Spleen (tissue), 11 donors: Measurements from ENCODE around the gene CAPZA2. TPM values are rescaled to one million over a fixed set of nuclear protein-coding genes. Genes with fewer than 3 reads are reported as not detected.

Experiments used
- DNase-seq: peaks from one replicate; pipeline ENCODE4 v3.0.0-alpha.2; 2020
- H3K27ac ChIP-seq, 8 donors: fragments of 200-600 bp; sonication (generic) in 7 of 8; 1 replicate in 4 of 8; 2 replicates in 4 of 8; pipeline versions ENCODE4 v1.5.0 to v1.8.0; 2016 to 2021; ENCODE audit warnings: inconsistent platforms in 4 of 8, mild to moderate bottlenecking in 4 of 8, moderate library complexity in 1 of 8
- H3K27me3 ChIP-seq, 7 donors: fragments of 200-600 bp; sonication (generic) in 6 of 7; replicated peaks in 1 of 7; 1 replicate in 4 of 7; 2 replicates in 3 of 7; pipeline versions ENCODE4 v1.5.0 to v1.8.0; 2016 to 2021; ENCODE audit warnings: inconsistent platforms in 3 of 7, mild to moderate bottlenecking in 1 of 7
- H3K36me3 ChIP-seq, 6 donors: fragments of 200-600 bp; sonication (generic) in 5 of 6; 1 replicate in 4 of 6; 2 replicates in 2 of 6; pipeline versions ENCODE4 v1.5.0 to v1.8.0; 2016 to 2021; ENCODE audit warnings: inconsistent platforms in 2 of 6
- H3K4me1 ChIP-seq, 6 donors: fragments of 200-600 bp; sonication (generic) in 5 of 6; 1 replicate in 3 of 6; 2 replicates in 3 of 6; pipeline versions ENCODE4 v1.5.0 to v1.8.0; 2016 to 2021; ENCODE audit warnings: inconsistent platforms in 3 of 6
- H3K4me3 ChIP-seq, 8 donors: fragments of 200-600 bp; sonication (generic) in 7 of 8; 1 replicate in 4 of 8; 2 replicates in 4 of 8; pipeline versions ENCODE4 v1.5.0 to v1.8.0; 2016 to 2021; ENCODE audit warnings: inconsistent platforms in 4 of 8, mild to moderate bottlenecking in 4 of 8, moderate library complexity in 2 of 8
- H3K9me3 ChIP-seq, 8 donors: fragments of 200-600 bp; sonication (generic) in 7 of 8; 1 replicate in 4 of 8; 2 replicates in 4 of 8; pipeline versions ENCODE4 v1.5.0 to v1.8.0; 2016 to 2021; ENCODE audit warnings: inconsistent platforms in 4 of 8
- CTCF ChIP-seq, 11 experiments: fragments of 200-600 bp in 7 of 11; fragments of 450-650 bp in 4 of 11; sonication (generic) in 4 of 11; IDR thresholded peaks in 8 of 11; conservative IDR thresholded peaks in 3 of 11; 1 replicate in 7 of 11; 2 replicates in 4 of 11; pipeline versions ENCODE4 v1.4.0 to v1.8.0; 2016 to 2021; ENCODE audit warnings: antibody characterized with exemption in 11 of 11, inconsistent platforms in 4 of 11, mild to moderate bottlenecking in 1 of 11
- POLR2A ChIP-seq, 3 donors: fragments of 450-650 bp; IDR thresholded peaks; one replicate each; pipeline ENCODE4 v1.5.1; 2017; ENCODE audit warnings: antibody characterized with exemption in 3 of 3, mild to moderate bottlenecking in 1 of 3
- POLR2AphosphoS5 ChIP-seq, 3 donors: sonication (generic); formaldehyde crosslinking; IDR thresholded peaks; one replicate each; pipeline ENCODE4 v1.5.1; 2017; ENCODE audit warnings: antibody characterized with exemption in 3 of 3
- WGBS, 5 donors: extraction: QIAGEN DNeasy Blood & Tissue Kit in 3 of 5; methylation state at CpG; one replicate each; pipeline versions ENCODE4 v1.1.5 to v1.1.7; 2013 to 2018; 5-methylcytosine and 5-hydroxymethylcytosine counted together
- intact Hi-C: fragments of 100-400 bp; cut with DNase I; formaldehyde crosslinking; loops from one replicate; pipeline ENCODE4 v1.15.0; 2023; ENCODE audit warnings: low total_unique reads
- polyA plus RNA-seq, 3 donors: library from polyadenylated mRNA; stranded (reverse); fragments of 200-250 nt; gene quantifications; one replicate each; pipeline ENCODE4 v1.2.1, GENCODE V29; 2013
- total RNA-seq, 7 donors: library from RNA; depleted of rRNA in 3 of 7; stranded (reverse); fragments of >200 nt in 3 of 7; fragmentation: NEBNext Ultra II Directional in 4 of 7; extraction: Animal tissue kit (Norgen Biotek cat#: 25700) in 4 of 7; gene quantifications; one replicate each; pipeline versions ENCODE4 v1.1.0 to v1.2.1, GENCODE V29; 2016 to 2021
- donor health status: healthy with polysubstance abuse.
- donor health status: DM: no; HTN: no; CAD: no; lungs with moderate emphysema.
- donor health status: DM: no; HTN: no; CAD: no.
- donor health status: Bipolar disorder and iron deficiency.
- donor health status: healthy.
- donor health status: DM: no; HTN: no; CAD: no.
- donor health status: DM: yes; HTN: yes; CAD: no.

The CAPZA2 gene
- total and polyA plus RNA-seq, 10 donors = 27.6 to 263 (median 124) TPM

GRCh38 chr7:116876664-116877442 lies 14.5 kb downstream of the CAPZA2 start:
- no peak for DNase-seq
- Histone ChIP-seq H3K4me1 (peaks cover 29 to 96% (median 67%) of the 10 kb centered on the region in 6 donors), H3K9me3 (no peaks in the 10 kb centered on the region), H3K27me3 (no peaks in the 10 kb centered on the region), H3K4me3 (no peak overlapping the region), H3K36me3 (peaks cover 0 to 43% (median 0%) of the 10 kb centered on the region in 6 donors), H3K27ac (peak overlapping the region in 7 of 8 donors; percentile 11 to 74 (median 46))
- 54 to 69% (median 58%) methylated on average over 8 of the region's 8 CpGs for WGBS, 5 donors
- TF ChIP-seq CTCF (IDR thresholded peaks at IDR 0.05 in 8 of 11, conservative IDR thresholded peaks at IDR 0.05 in 3 of 11) = no peak
- TF ChIP-seq POLR2AphosphoS5 (IDR thresholded peaks at IDR 0.05) = peak in 1 of 3 donors; percentile 79
- intact Hi-C loops = no loop called here

GRCh38 chr7:116877443-116878217 lies 15.2 kb downstream of the CAPZA2 start:
- peaks cover 29 to 96% (median 60%) of the 10 kb centered on the region in 6 donors for H3K4me1 ChIP-seq
- H3K27ac ChIP-seq = peak overlapping the region in 7 of 8 donors; percentile 11 to 74 (median 43)
- H3K36me3 ChIP-seq = peaks cover 0 to 43% (median 0%) of the 10 kb centered on the region in 6 donors
- intact Hi-C loops = no loop called here
- H3K9me3 ChIP-seq = no peaks in the 10 kb centered on the region
- DNase-seq = no peak
- no peak overlapping the region for H3K4me3 ChIP-seq
- WGBS, 5 donors = 82 to 93% (median 88%) methylated on average over 3 of the region's 3 CpGs
- H3K27me3 ChIP-seq = no peaks in the 10 kb centered on the region
- TF ChIP-seq CTCF (IDR thresholded peaks at IDR 0.05 in 8 of 11, conservative IDR thresholded peaks at IDR 0.05 in 3 of 11) = no peak
- no peak for TF ChIP-seq POLR2A (IDR thresholded peaks at IDR 0.05)
- TF ChIP-seq POLR2AphosphoS5 (IDR thresholded peaks at IDR 0.05) = no peak

- Histone ChIP-seq H3K9me3 (peaks cover 0 to 14% (median 11%) of the 10 kb centered on the region in 8 donors), H3K27ac (no peak overlapping the region), H3K4me1 (peaks cover 0 to 68% (median 13%) of the 10 kb centered on the region in 6 donors), H3K4me3 (no peak overlapping the region), H3K27me3 (no peaks in the 10 kb centered on the region), H3K36me3 (peaks cover 0 to 43% (median 10%) of the 10 kb centered on the region in 6 donors)
- TF ChIP-seq POLR2A (IDR thresholded peaks at IDR 0.05) (no peak), CTCF (IDR thresholded peaks at IDR 0.05 in 8 of 11, conservative IDR thresholded peaks at IDR 0.05 in 3 of 11) (no peak), POLR2AphosphoS5 (IDR thresholded peaks at IDR 0.05) (no peak)
- DNase-seq = no peak
- intact Hi-C loops = no loop called here
- WGBS, 5 donors = 94 to 98% (median 97%) methylated on average over 3 of the region's 3 CpGs
Measured at GRCh38 chr7:116884691-116885090, 22.3 kb downstream of the CAPZA2 start.

- Histone ChIP-seq H3K4me3 (no peak overlapping the region), H3K9me3 (peaks cover 0 to 14% (median 11%) of the 10 kb centered on the region in 8 donors), H3K27ac (no peak overlapping the region), H3K4me1 (peaks cover 0 to 59% (median 11%) of the 10 kb centered on the region in 6 donors), H3K27me3 (no peaks in the 10 kb centered on the region), H3K36me3 (peaks cover 0 to 50% (median 14%) of the 10 kb centered on the region in 6 donors)
- DNase-seq = no peak
- TF ChIP-seq POLR2A (IDR thresholded peaks at IDR 0.05) = no peak
- no peak for TF ChIP-seq CTCF (IDR thresholded peaks at IDR 0.05 in 8 of 11, conservative IDR thresholded peaks at IDR 0.05 in 3 of 11)
- TF ChIP-seq POLR2AphosphoS5 (IDR thresholded peaks at IDR 0.05) = no peak
- 57 to 91% (median 86%) methylated on average over 2 of the region's 2 CpGs for WGBS, 5 donors
- intact Hi-C loops = no loop called here
Measured at GRCh38 chr7:116885724-116886123, 23.3 kb downstream of the CAPZA2 start.
